Neural cell (in vitro differentiated cells): Measurements from ENCODE around the gene MAPK10. TPM values are rescaled to one million over a fixed set of nuclear protein-coding genes. Genes with fewer than 3 reads are reported as not detected.

Source experiments
- H2AFZ ChIP-seq: fragments of 200-600, 300-800 bp; sonication (generic), shearing (Covaris generic); 2 replicates; pipeline ENCODE4 v1.6.0; 2014; ENCODE audit warnings: low read depth, mild to moderate bottlenecking, antibody characterized with exemption, low read length, moderate library complexity
- H3F3A ChIP-seq: fragments of 200-600 bp; shearing (Covaris generic); 2 replicates; pipeline ENCODE4 v1.6.1; 2016; ENCODE audit warnings: mild to moderate bottlenecking, moderate library complexity, mixed read lengths, antibody characterized with exemption, low read length; ENCODE audit not compliant: insufficient read depth, poor library complexity, severe bottlenecking
- H3K27ac ChIP-seq: fragments of 200-600, 300-800 bp; sonication (generic), shearing (Covaris generic); 2 replicates; pipeline ENCODE4 v1.5.1; 2014; ENCODE audit warnings: mild to moderate bottlenecking, low read length, moderate library complexity
- H3K27me3 ChIP-seq: fragments of 300-800, 200-600 bp; sonication (generic), shearing (Covaris generic); 2 replicates; pipeline ENCODE4 v1.6.0; 2014; ENCODE audit warnings: mild to moderate bottlenecking, low read depth, low read length, moderate library complexity; ENCODE audit not compliant: insufficient read depth
- H3K36me3 ChIP-seq: fragments of 300-800, 200-600 bp; sonication (generic), shearing (Covaris generic); 2 replicates; pipeline ENCODE4 v1.5.1; 2014; ENCODE audit warnings: mild to moderate bottlenecking, antibody characterized with exemption, low read length, moderate library complexity; ENCODE audit not compliant: insufficient read depth
- H3K4me2 ChIP-seq: fragments of 300-800, 200-600 bp; sonication (generic), shearing (Covaris generic); 2 replicates; pipeline ENCODE4 v1.6.0; 2014; ENCODE audit warnings: mild to moderate bottlenecking, low read length
- H3K4me3 ChIP-seq: fragments of 300-800, 200-600 bp; sonication (generic), shearing (Covaris generic); 2 replicates; pipeline ENCODE4 v1.5.1; 2014; ENCODE audit warnings: mild to moderate bottlenecking, low read length, moderate library complexity
- H3K79me2 ChIP-seq: fragments of 200-600 bp; shearing (Covaris generic); replicated peaks from 2 replicates; pipeline ENCODE4 v1.6.0; 2014; ENCODE audit warnings: mild to moderate bottlenecking, low read length, moderate library complexity; ENCODE audit not compliant: insufficient read depth
- H3K9ac ChIP-seq: fragments of 300-800, 200-600 bp; sonication (generic), shearing (Covaris generic); 2 replicates; pipeline ENCODE4 v1.6.1; 2016; ENCODE audit warnings: mild to moderate bottlenecking, low read length, mixed read lengths
- H3K9me2 ChIP-seq: fragments of 200-600 bp; shearing (Covaris generic); 2 replicates; pipeline ENCODE4 v1.6.1; 2016; ENCODE audit warnings: mild to moderate bottlenecking, low read length, mixed read lengths; ENCODE audit not compliant: insufficient read depth
- H3K9me3 ChIP-seq: fragments of 200-600, 300-800 bp; sonication (generic), shearing (Covaris generic); 2 replicates; pipeline ENCODE4 v1.6.1; 2016; ENCODE audit warnings: mild to moderate bottlenecking, mixed run types, low read length, moderate library complexity, mixed read lengths
- H4K20me1 ChIP-seq: fragments of 200-600 bp; shearing (Covaris generic); 2 replicates; pipeline ENCODE4 v1.6.1; 2016; ENCODE audit warnings: mild to moderate bottlenecking, mixed run types; ENCODE audit not compliant: insufficient read depth
- CTCF ChIP-seq: fragments of 450-650 bp; IDR thresholded peaks from 2 replicates; pipeline ENCODE4 v1.5.1; 2014; ENCODE audit warnings: antibody characterized with exemption, mild to moderate bottlenecking, moderate library complexity; ENCODE audit not compliant: poor library complexity, severe bottlenecking
- EP300 ChIP-seq: fragments of 450-650 bp; conservative IDR thresholded peaks from 2 replicates; pipeline ENCODE4 v1.6.1; 2014; ENCODE audit warnings: antibody characterized with exemption, mild to moderate bottlenecking, moderate library complexity; ENCODE audit not compliant: poor library complexity, severe bottlenecking
- EZH2 ChIP-seq: fragments of 200-600, 300-800 bp; shearing (Covaris generic), sonication (generic); IDR thresholded peaks from 2 replicates; pipeline ENCODE4 v1.6.1; 2014; ENCODE audit warnings: antibody characterized with exemption, low read length, borderline replicate concordance, mild to moderate bottlenecking; ENCODE audit not compliant: insufficient read depth, poor library complexity, severe bottlenecking
- MXI1 ChIP-seq: fragments of 450-650 bp; conservative IDR thresholded peaks from 2 replicates; pipeline ENCODE4 v1.6.1; 2014; ENCODE audit warnings: antibody characterized with exemption, mild to moderate bottlenecking; ENCODE audit not compliant: poor library complexity, severe bottlenecking
- POLR2AphosphoS5 ChIP-seq: IDR thresholded peaks from 2 replicates; pipeline ENCODE4 v1.6.1; 2012
- RAD21 ChIP-seq: fragments of 450-650 bp; conservative IDR thresholded peaks from 2 replicates; pipeline ENCODE4 v1.6.1; 2014; ENCODE audit warnings: antibody characterized with exemption, mild to moderate bottlenecking, moderate library complexity
- REST ChIP-seq: IDR thresholded peaks from 2 replicates; pipeline ENCODE4 v1.6.1; 2012; ENCODE audit warnings: borderline replicate concordance
- SMC3 ChIP-seq: fragments of 450-650 bp; conservative IDR thresholded peaks from 2 replicates; pipeline ENCODE4 v1.6.1; 2014; ENCODE audit warnings: antibody characterized with exemption, mild to moderate bottlenecking, moderate library complexity; ENCODE audit not compliant: poor library complexity
- TAF1 ChIP-seq: IDR thresholded peaks from 2 replicates; pipeline ENCODE4 v1.6.1; 2012; ENCODE audit warnings: low read depth
- polyA plus RNA-seq: library from polyadenylated mRNA; depleted of rRNA; stranded (reverse); fragments of >200 nt; gene quantifications from 2 replicates; pipeline ENCODE4 v1.2.3, GENCODE V29; 2014

MAPK10 gene
- polyA plus RNA-seq, 1 donor from 2014 or later, result 91.9 TPM

GRCh38 chr4:86129546-86129945, 230.3 kb downstream of the MAPK10 start:
- no peak overlapping the region for H3K4me3 ChIP-seq
- H3K9me2 ChIP-seq, result no peaks in the 10 kb centered on the region
- H3F3A ChIP-seq, result no peaks in the 10 kb centered on the region
- H3K36me3 ChIP-seq, result no peaks in the 10 kb centered on the region
- no peaks in the 10 kb centered on the region for H3K9me3 ChIP-seq
- no peaks in the 10 kb centered on the region for H3K27me3 ChIP-seq
- no peak overlapping the region for H2AFZ ChIP-seq
- no peak for TF ChIP-seq REST
- TF ChIP-seq MXI1, result no peak
- no peak for TF ChIP-seq POLR2AphosphoS5
- TF ChIP-seq TAF1, result no peak
- no peak for TF ChIP-seq RAD21
- TF ChIP-seq SMC3, result no peak
- TF ChIP-seq EP300, result no peak
- TF ChIP-seq EZH2, result no peak
- no peak for TF ChIP-seq CTCF
- no peaks in the 10 kb centered on the region for H4K20me1 ChIP-seq
- H3K27ac ChIP-seq, result no peak overlapping the region
- H3K79me2 ChIP-seq, result no peaks in the 10 kb centered on the region
- no peak overlapping the region for H3K9ac ChIP-seq
- no peak overlapping the region for H3K4me2 ChIP-seq

GRCh38 chr4:86122404-86122803, 237.4 kb downstream of the MAPK10 start:
- no peak overlapping the region for H3K27ac ChIP-seq
- no peaks in the 10 kb centered on the region for H4K20me1 ChIP-seq
- TF ChIP-seq POLR2AphosphoS5 (no peak), REST (no peak), TAF1 (no peak), SMC3 (no peak)
- H3K36me3 ChIP-seq, result no peaks in the 10 kb centered on the region
- H3K27me3 ChIP-seq, result no peaks in the 10 kb centered on the region
- no peak overlapping the region for H3K4me2 ChIP-seq
- H3K9ac ChIP-seq, result no peak overlapping the region
- no peaks in the 10 kb centered on the region for H3K9me2 ChIP-seq
- H2AFZ ChIP-seq, result no peak overlapping the region
- no peak overlapping the region for H3K4me3 ChIP-seq
- no peaks in the 10 kb centered on the region for H3F3A ChIP-seq
- no peaks in the 10 kb centered on the region for H3K9me3 ChIP-seq
- peaks cover 3% of the 10 kb centered on the region for H3K79me2 ChIP-seq
